Measurements from ENCODE around the gene BIRC3. TPM values are rescaled to one million over a fixed set of nuclear protein-coding genes. Genes with fewer than 3 reads are reported as not detected.

BIRC3 gene
- total and polyA plus RNA-seq, 2 of the 8 experiments (the other 6 are each of a cell fraction or from before 2014, with no cell fraction given) = 0.08 to 0.20 TPM

DNA sequence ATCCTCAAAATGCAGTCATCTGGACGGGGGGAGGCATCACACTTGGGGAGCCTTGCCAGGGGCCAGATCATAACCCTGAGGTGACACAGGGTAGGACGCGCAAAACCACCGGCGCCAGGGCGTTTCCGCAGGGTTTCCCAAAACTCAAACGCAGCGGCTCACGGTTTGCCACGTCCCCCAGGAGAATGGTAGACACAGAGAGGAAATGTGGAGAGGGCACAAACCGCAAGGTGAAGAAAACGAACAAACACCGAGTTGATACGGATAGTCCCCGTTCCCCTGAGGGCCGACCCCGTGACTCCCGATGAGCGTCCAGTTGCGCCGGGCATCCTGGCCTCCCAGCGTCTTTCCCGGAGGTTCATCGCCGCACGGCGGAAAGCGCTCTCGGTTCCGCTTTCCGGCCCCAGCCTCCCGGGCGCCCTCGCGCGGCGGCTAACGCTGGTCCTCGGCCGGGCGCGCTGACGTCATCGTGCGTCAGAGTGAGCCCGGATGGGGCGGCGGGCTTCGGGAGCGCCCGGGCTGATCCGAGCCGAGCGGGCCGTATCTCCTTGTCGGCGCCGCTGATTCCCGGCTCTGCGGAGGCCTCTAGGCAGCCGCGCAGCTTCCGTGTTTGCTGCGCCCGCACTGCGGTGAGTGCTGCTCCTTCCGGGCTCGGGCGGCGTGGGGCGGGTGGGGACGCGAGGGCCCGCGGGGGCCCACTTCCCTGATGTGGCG lies 29.6 kb downstream of the BIRC3 start, which contains the start of gene BIRC2:
BIRC2 (plus strand) TSS at position 467 of the 714 bp plus-strand sequence. CDS start 2,641 bp downstream, outside the sequence.
- Histone ChIP-seq H3K23ac (ENCODE audit: insufficient read length) (no peak within 1 kb of the TSS), H2AFZ (ENCODE audit: low read length) (peak within 1 kb of the TSS; percentile 98), H2BK12ac (ENCODE audit: low read depth, low read length) (no peak within 1 kb of the TSS), H2BK20ac (ENCODE audit: low read length) (no peak within 1 kb of the TSS), H3K79me1 (ENCODE audit: low read depth, low read length) (no peaks in the 10 kb centered on the region), H4K8ac (ENCODE audit: extremely low read depth, insufficient read depth, low read length) (peak within 1 kb of the TSS; percentile 96), H3K27ac (ENCODE audit: low read depth, low read length) (peak within 1 kb of the TSS; percentile 75), H3K18ac (ENCODE audit: extremely low read depth, low read length) (0 out of 2 replicates have a peak within 1 kb of the TSS, but pooled peaks have one; percentile 36), H3K79me2 (ENCODE audit: control insufficient read depth in 1 of 2, insufficient read depth in 2 of 2, low read length in 2 of 2) (peaks cover 7 to 21% of the 10 kb centered on the region in 2 experiments), H4K20me1 (replicated peaks in 1 of 2; ENCODE audit: control insufficient read depth in 1 of 2, insufficient read depth in 2 of 2, low read length in 2 of 2) (no peaks in the 10 kb centered on the region), H3K9ac (replicated peaks in 1 of 4; ENCODE audit: extremely low read depth in 1 of 4, low read depth in 3 of 4, low read length in 3 of 4) (peak within 1 kb of the TSS; percentile 77 to 87 (median 82)), H3K4me1 (replicated peaks in 1 of 4; ENCODE audit: control insufficient read depth in 3 of 4, insufficient read depth in 4 of 4, low read length in 3 of 4) (peaks cover 0 to 4% (median 1%) of the 10 kb centered on the region in 4 experiments; a peak in 2 of 7 replicates), H2BK5ac (ENCODE audit: low read depth, low read length) (peak within 1 kb of the TSS; percentile 76), H2AK5ac (ENCODE audit: low read depth, low read length) (no peak within 1 kb of the TSS), H4K5ac (ENCODE audit: insufficient read length, low read depth, low read length) (peak within 1 kb of the TSS; percentile 95), H3K27me3 (replicated peaks in 1 of 4; ENCODE audit: control insufficient read depth in 3 of 4, extremely low read depth in 1 of 4, insufficient read depth in 3 of 4, low read length in 3 of 4) (no peaks in the 10 kb centered on the region), H3K4ac (replicated peaks; ENCODE audit: insufficient read length, low read depth, low read length) (peak within 1 kb of the TSS; percentile 83), H3K4me2 (ENCODE audit: insufficient read depth in 1 of 2, low read depth in 2 of 2, low read length in 2 of 2) (peak within 1 kb of the TSS; percentile 81 to 99), H3K23me2 (ENCODE audit: low read depth, low read length) (peaks cover 3% of the 10 kb centered on the region), H4K91ac (replicated peaks; ENCODE audit: insufficient read length, low read length) (peak within 1 kb of the TSS; percentile 95), H3K14ac (ENCODE audit: insufficient read length) (no peak within 1 kb of the TSS), H2BK120ac (replicated peaks; ENCODE audit: low read depth, low read length) (peak within 1 kb of the TSS; percentile 94), H3K4me3 (ENCODE audit: extremely low read depth in 1 of 4, insufficient read depth in 2 of 4, low read depth in 3 of 4, low read length in 4 of 4) (peak within 1 kb of the TSS; percentile 73 to 92 (median 84)), H3K36me3 (ENCODE audit: control insufficient read depth in 2 of 4, insufficient read depth in 4 of 4, low read length in 3 of 4) (peaks cover 0 to 6% (median 1%) of the 10 kb centered on the region in 4 experiments; a peak in 2 of 8 replicates), H3K9me3 (ENCODE audit: insufficient read depth in 2 of 2, low read depth in 1 of 2, low read length in 1 of 2) (no peaks in the 10 kb centered on the region), H2BK15ac (ENCODE audit: low read length) (peak within 1 kb of the TSS; percentile 82; the same call in 1 of the 2 replicates), H3K56ac (replicated peaks; ENCODE audit: insufficient read length, low read depth, low read length) (peak within 1 kb of the TSS; percentile 89)
- ChIA-PET POLR2A (ENCODE audit: partially characterized antibody) (interaction anchor here (1.1 kb wide), 1 partner anchor 28 kb away, joined by 3 read pairs; no protein-coding TSS in a partner anchor), CTCF (ENCODE audit: partially characterized antibody) (interaction anchor here (1.4 to 2.6 kb wide), 2 partner anchors 52 to 140 kb away, joined by 3 to 7 read pairs; no protein-coding TSS in a partner anchor)
- DNase-seq (ENCODE audit: low read depth in 1 of 2, low spot score in 2 of 2) = peak; percentile 68 to 98
- 2% methylated on average over 36 of the region's 77 CpGs; no CpG with 5 or more reads in 1 of the 2 experiments for WGBS, 2 experiments (ENCODE audit: extremely low coverage in 1 of 2, insufficient coverage in 1 of 2, insufficient read length in 1 of 2, insufficient replicate concordance in 2 of 2, low coverage in 1 of 2, low lambda C conversion rate in 2 of 2, missing lambda C conversion rate in 1 of 2)
- FAIRE-seq = no peak
- TF ChIP-seq EP300 (IDR thresholded peaks at IDR 0.05; ENCODE audit: borderline replicate concordance in 1 of 2, low read depth in 2 of 2, low read length in 2 of 2) (peak in 1 of 2 experiments; percentile 64; a peak in 1 of 3 replicates), RBBP5 (IDR thresholded peaks at IDR 0.05; ENCODE audit: borderline replicate concordance, low read depth, low read length) (no peak), JUND (IDR thresholded peaks at IDR 0.05; ENCODE audit: low read length) (peak; percentile 96), BACH1 (IDR thresholded peaks at IDR 0.05; ENCODE audit: low read length) (no peak), CREB1 (IDR thresholded peaks at IDR 0.05) (peak; percentile 96), ASH2L (IDR thresholded peaks at IDR 0.05; ENCODE audit: low read length) (peak; percentile 96), PHF8 (conservative IDR thresholded peaks at IDR 0.05; ENCODE audit: low read depth, low read length) (peak; percentile 88), FOSL1 (IDR thresholded peaks at IDR 0.05; ENCODE audit: insufficient read depth, low read depth, low read length) (no peak), CBX8 (IDR thresholded peaks at IDR 0.05; ENCODE audit: borderline replicate concordance, low read depth, low read length) (no peak)
- TF ChIP-seq, protein P1, sequence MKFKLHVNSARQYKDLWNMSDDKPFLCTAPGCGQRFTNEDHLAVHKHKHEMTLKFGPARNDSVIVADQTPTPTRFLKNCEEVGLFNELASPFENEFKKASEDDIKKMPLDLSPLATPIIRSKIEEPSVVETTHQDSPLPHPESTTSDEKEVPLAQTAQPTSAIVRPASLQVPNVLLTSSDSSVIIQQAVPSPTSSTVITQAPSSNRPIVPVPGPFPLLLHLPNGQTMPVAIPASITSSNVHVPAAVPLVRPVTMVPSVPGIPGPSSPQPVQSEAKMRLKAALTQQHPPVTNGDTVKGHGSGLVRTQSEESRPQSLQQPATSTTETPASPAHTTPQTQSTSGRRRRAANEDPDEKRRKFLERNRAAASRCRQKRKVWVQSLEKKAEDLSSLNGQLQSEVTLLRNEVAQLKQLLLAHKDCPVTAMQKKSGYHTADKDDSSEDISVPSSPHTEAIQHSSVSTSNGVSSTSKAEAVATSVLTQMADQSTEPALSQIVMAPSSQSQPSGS (IDR thresholded peaks at IDR 0.05; ENCODE audit: low read length) = peak; percentile 93
